Keratinocyte (primary cell): ENCODE data around the gene MED31. TPM values are rescaled to one million over a fixed set of nuclear protein-coding genes. Genes with fewer than 3 reads are reported as not detected.
A peak's percentile ranks its signal among the peaks of the same experiment; 100 is the strongest.

Source experiments
- DNase-seq: peaks from one replicate; pipeline ENCODE4 v3.0.0-alpha.2; 2011; ENCODE audit warnings: low read depth, missing footprints, low spot score
- FAIRE-seq: peaks from 2 replicates; lab custom pipeline; 2011; peaks lifted over from hg19 to GRCh38; lab: Jason Lieb, UNC
- H2AFZ ChIP-seq: 2 replicates; pipeline ENCODE4 v1.6.0; 2012; ENCODE audit warnings: low read length, control low read depth, inconsistent platforms; ENCODE audit not compliant: control insufficient read depth
- H3K27ac ChIP-seq: 2 replicates; pipeline ENCODE4 v1.5.1; 2011; ENCODE audit warnings: low read length; ENCODE audit not compliant: control insufficient read depth, insufficient read depth
- H3K27me3 ChIP-seq: 3 replicates; pipeline ENCODE4 v1.6.0; 2011; ENCODE audit warnings: low read length; ENCODE audit not compliant: control insufficient read depth, insufficient read depth; ENCODE audit errors: extremely low read depth
- H3K36me3 ChIP-seq, 2 experiments: 2 replicates in 1 of 2; 3 replicates in 1 of 2; pipeline ENCODE4 v1.5.1; 2011; ENCODE audit warnings: low read length in 2 of 2, mild to moderate bottlenecking in 1 of 2; ENCODE audit not compliant: control insufficient read depth in 2 of 2, insufficient read depth in 2 of 2; ENCODE audit errors: extremely low read depth in 1 of 2
- H3K4me1 ChIP-seq: 3 replicates; pipeline ENCODE4 v1.5.1; 2011; ENCODE audit warnings: low read length; ENCODE audit not compliant: control insufficient read depth, insufficient read depth; ENCODE audit errors: extremely low read depth
- H3K4me2 ChIP-seq: 3 replicates; pipeline ENCODE4 v1.6.0; 2011; ENCODE audit warnings: low read depth, low read length; ENCODE audit not compliant: control insufficient read depth, insufficient read depth; ENCODE audit errors: extremely low read depth
- H3K4me3 ChIP-seq, 3 experiments: fragments of 200-600 bp in 1 of 3; sonication (generic) in 1 of 3; 2 replicates in 2 of 3; 3 replicates in 1 of 3; pipeline ENCODE4 v1.5.1; 2011 to 2016; ENCODE audit warnings: low read length in 3 of 3, mild to moderate bottlenecking in 3 of 3, control low read depth in 2 of 3, inconsistent platforms in 1 of 3, low read depth in 1 of 3, mixed read lengths in 1 of 3, mixed run types in 1 of 3, moderate library complexity in 1 of 3; ENCODE audit not compliant: control insufficient read depth in 2 of 3, insufficient read depth in 2 of 3; ENCODE audit errors: extremely low read depth in 1 of 3
- H3K79me2 ChIP-seq: 2 replicates; pipeline ENCODE4 v1.6.0; 2012; ENCODE audit warnings: low read length; ENCODE audit not compliant: control insufficient read depth, insufficient read depth
- H3K9ac ChIP-seq: 3 replicates; pipeline ENCODE4 v1.6.0; 2011; ENCODE audit warnings: low read length; ENCODE audit not compliant: control insufficient read depth, insufficient read depth; ENCODE audit errors: extremely low read depth
- H3K9me1 ChIP-seq: 3 replicates; pipeline ENCODE4 v1.6.0; 2011; ENCODE audit warnings: low read length; ENCODE audit not compliant: control insufficient read depth, insufficient read depth; ENCODE audit errors: extremely low read depth
- H3K9me3 ChIP-seq: 2 replicates; pipeline ENCODE4 v1.5.1; 2012; ENCODE audit warnings: low read depth, low read length; ENCODE audit not compliant: control insufficient read depth
- H4K20me1 ChIP-seq: 3 replicates; pipeline ENCODE4 v1.6.0; 2011; ENCODE audit warnings: low read length; ENCODE audit not compliant: control insufficient read depth, insufficient read depth; ENCODE audit errors: extremely low read depth
- CTCF ChIP-seq, 3 experiments: IDR thresholded peaks in 1 of 3; conservative IDR thresholded peaks in 1 of 3; optimal IDR thresholded peaks in 1 of 3; 2 replicates in 2 of 3; 3 replicates in 1 of 3; pipeline versions ENCODE3 to v1.5.1; 2011; ENCODE audit warnings: low read length in 3 of 3, mild to moderate bottlenecking in 3 of 3, moderate library complexity in 2 of 3, control low read depth in 1 of 3, inconsistent platforms in 1 of 3; ENCODE audit not compliant: insufficient read depth in 2 of 3; ENCODE audit errors: extremely low read depth in 1 of 3
- EZH2 ChIP-seq: IDR thresholded peaks from one replicate; pipeline ENCODE4 v1.6.1; 2012; ENCODE audit warnings: inconsistent platforms, mild to moderate bottlenecking, low read length, moderate library complexity
- dilution Hi-C: fragments of 300-500 bp; cut with MboI; formaldehyde crosslinking; loops from one replicate; pipeline ENCODE4 v1.7.0; 2020; ENCODE audit warnings: low sequenced_read_pairs; ENCODE audit not compliant: extremely low pct_ligation_motif_present
- polyA plus RNA-seq, 5 experiments: library from polyadenylated mRNA; depleted of rRNA in 3 of 5; stranded (reverse) in 3 of 5; stranded (forward) in 1 of 5; unstranded in 1 of 5; fragments of >200 nt; gene quantifications; 1 replicate in 1 of 5; 2 replicates in 3 of 5; 3 replicates in 1 of 5; pipeline versions ENCODE4 v1.2.1 to v1.2.3, GENCODE V29; 2011 to 2012; ENCODE audit warnings: missing spikeins in 2 of 5, low read depth in 1 of 5, low replicate concordance in 1 of 5

MED31 gene
- polyA plus RNA-seq, 1 donor (not counting 4 experiments of a cell fraction or from before 2014, with no cell fraction given) = 49.0 TPM

DNA sequence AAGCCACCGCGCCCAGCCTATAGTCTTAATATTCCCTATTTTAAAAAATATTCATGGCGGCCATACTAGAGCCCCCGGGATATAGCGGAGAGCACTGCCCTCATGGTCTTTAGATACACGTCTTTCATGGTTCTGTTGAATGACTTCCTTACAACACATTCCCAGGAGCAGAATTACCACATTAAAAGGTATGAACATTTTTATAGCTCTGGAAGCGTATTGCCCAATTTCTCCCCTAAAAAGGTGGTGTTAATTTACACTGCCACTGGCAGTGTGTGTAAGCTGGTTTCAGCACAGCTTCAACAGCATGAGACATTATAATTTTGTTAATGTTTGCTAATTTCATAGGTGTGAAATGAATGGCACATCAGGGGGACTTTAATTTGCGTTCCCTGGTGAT, 19.2 kb upstream of the MED31 start:
- no peaks in the 10 kb centered on the region for H3K79me2 ChIP-seq
- H3K9ac ChIP-seq = peak overlapping the region; percentile 61
- DNase-seq = no peak
- no peak overlapping the region for H2AFZ ChIP-seq
- FAIRE-seq = peak; percentile 66
- TF ChIP-seq EZH2 (no peak), CTCF (optimal IDR thresholded peaks at IDR 0.05 in 1 of 3, IDR thresholded peaks at IDR 0.05 in 1 of 3, conservative IDR thresholded peaks at IDR 0.05 in 1 of 3; ENCODE audit: extremely low read depth in 1 of 3, insufficient read depth in 2 of 3, low read length in 3 of 3) (no peak)
- dilution Hi-C loops = no loop called here
- H4K20me1 ChIP-seq = no peaks in the 10 kb centered on the region
- H3K4me3 ChIP-seq = no peak overlapping the region
- H3K27ac ChIP-seq = peak overlapping the region; percentile 92
- no peaks in the 10 kb centered on the region for H3K9me3 ChIP-seq
- no peaks in the 10 kb centered on the region for H3K9me1 ChIP-seq
- H3K27me3 ChIP-seq = no peaks in the 10 kb centered on the region
- no peaks in the 10 kb centered on the region for H3K36me3 ChIP-seq
- peak overlapping the region; percentile 84 for H3K4me2 ChIP-seq
- H3K4me1 ChIP-seq = peaks cover 43% of the 10 kb centered on the region

DNA sequence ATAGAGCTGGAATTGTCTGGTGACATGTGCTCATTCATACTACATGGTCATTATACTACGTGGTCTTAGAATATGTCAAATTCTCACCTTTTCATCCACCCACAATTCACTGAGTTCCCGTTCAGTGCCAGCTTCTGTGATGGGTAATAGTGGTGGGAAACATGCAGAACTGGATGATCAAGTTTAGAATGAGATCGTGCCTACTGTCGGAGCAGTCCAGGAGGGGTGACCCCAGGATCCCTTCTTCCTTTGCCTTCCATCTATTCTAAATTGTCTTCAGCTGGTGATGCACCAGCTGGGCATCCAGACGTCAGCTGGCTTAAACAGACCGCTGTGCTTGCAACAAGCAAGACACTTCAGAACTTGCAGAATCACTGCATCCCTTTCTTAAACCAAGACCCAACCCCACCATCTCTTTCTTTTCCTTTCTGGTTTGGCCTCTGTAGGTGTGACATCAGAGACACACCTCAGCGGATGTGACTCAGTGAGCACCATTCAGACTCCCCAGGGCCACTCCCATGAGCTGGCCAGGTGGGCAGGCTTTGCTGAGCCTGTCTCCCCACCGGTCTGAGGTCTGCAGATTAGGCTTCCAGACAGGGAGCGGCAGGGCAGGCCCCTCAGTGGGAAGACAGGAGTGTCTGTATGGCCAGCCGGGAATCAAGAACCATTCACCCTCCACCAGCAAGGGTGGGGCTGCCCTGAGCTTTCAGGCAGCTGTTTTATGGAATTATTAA, 18.2 kb upstream of the MED31 start:
- FAIRE-seq = peak; percentile 99
- H4K20me1 ChIP-seq = no peaks in the 10 kb centered on the region
- no peaks in the 10 kb centered on the region for H3K27me3 ChIP-seq
- no peaks in the 10 kb centered on the region for H3K9me3 ChIP-seq
- peak; percentile 96 for DNase-seq
- peak overlapping the region; percentile 84 for H3K4me2 ChIP-seq
- H3K4me1 ChIP-seq = peaks cover 41% of the 10 kb centered on the region
- no peaks in the 10 kb centered on the region for H3K79me2 ChIP-seq
- TF ChIP-seq CTCF (optimal IDR thresholded peaks at IDR 0.05 in 1 of 3, IDR thresholded peaks at IDR 0.05 in 1 of 3, conservative IDR thresholded peaks at IDR 0.05 in 1 of 3; ENCODE audit: extremely low read depth in 1 of 3, insufficient read depth in 2 of 3, low read length in 3 of 3) (peak in 1 of 3 experiments; percentile 6), EZH2 (no peak)
- no peaks in the 10 kb centered on the region for H3K9me1 ChIP-seq
- dilution Hi-C loops = no loop called here
- peak overlapping the region; percentile 51 for H2AFZ ChIP-seq
- peak overlapping the region; percentile 61 for H3K9ac ChIP-seq
- no peaks in the 10 kb centered on the region for H3K36me3 ChIP-seq
- peak overlapping the region; percentile 92 for H3K27ac ChIP-seq
- H3K4me3 ChIP-seq = peak overlapping the region in 2 of 3 experiments; percentile 31 to 41
